PC-9 (cell line): ENCODE results near the gene GPATCH3.

Experiments
- EZH2 ChIP-seq: fragments of 200-600 bp; sonication (generic); IDR thresholded peaks from 2 replicates; pipeline ENCODE4 v1.8.0; 2017; ENCODE audit warnings: antibody characterized with exemption, low read depth
- TF ChIP-seq, protein P1 (sequence below): fragments of 200-600 bp; sonication (generic); conservative IDR thresholded peaks from 2 replicates; pipeline ENCODE4 v1.6.1; 2017; ENCODE audit warnings: mixed run types, antibody characterized with exemption, mild to moderate bottlenecking, moderate library complexity

DNA sequence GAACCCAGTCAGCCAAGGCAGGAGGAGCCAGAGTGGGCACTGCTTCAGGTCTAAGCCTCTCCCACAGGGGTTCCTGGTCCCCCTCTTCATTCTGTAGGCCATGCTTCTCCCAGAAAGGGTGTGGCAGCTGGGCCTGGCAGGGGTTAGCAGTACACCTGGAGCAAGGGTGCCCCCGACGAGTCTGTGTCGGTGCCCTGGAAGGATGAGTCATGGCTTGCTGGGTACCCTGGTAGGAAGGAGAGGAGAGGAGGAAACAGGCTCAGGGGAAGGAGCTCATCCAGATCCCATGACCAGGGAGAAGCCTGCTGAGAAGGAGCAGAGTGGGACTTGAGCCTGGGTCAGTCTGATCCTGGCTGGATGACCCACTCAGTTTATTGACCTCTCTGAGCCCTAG, 49.7 kb upstream of the GPATCH3 start:
- TF ChIP-seq, protein P1, sequence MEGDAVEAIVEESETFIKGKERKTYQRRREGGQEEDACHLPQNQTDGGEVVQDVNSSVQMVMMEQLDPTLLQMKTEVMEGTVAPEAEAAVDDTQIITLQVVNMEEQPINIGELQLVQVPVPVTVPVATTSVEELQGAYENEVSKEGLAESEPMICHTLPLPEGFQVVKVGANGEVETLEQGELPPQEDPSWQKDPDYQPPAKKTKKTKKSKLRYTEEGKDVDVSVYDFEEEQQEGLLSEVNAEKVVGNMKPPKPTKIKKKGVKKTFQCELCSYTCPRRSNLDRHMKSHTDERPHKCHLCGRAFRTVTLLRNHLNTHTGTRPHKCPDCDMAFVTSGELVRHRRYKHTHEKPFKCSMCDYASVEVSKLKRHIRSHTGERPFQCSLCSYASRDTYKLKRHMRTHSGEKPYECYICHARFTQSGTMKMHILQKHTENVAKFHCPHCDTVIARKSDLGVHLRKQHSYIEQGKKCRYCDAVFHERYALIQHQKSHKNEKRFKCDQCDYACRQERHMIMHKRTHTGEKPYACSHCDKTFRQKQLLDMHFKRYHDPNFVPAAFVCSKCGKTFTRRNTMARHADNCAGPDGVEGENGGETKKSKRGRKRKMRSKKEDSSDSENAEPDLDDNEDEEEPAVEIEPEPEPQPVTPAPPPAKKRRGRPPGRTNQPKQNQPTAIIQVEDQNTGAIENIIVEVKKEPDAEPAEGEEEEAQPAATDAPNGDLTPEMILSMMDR, result no peak
- TF ChIP-seq EZH2, result no peak
